Activated CD4-positive, alpha-beta T cell treated with anti-CD3 and anti-CD28 coated beads for 48 hours (primary cell): ENCODE measurements around the gene IFITM1.
"Not testable (repeated sequence)": the region's sequence is repeated elsewhere in the genome, so short reads cannot be mapped to it uniquely, and the experiment has no call there.

Source experiments
- DNase-seq: peaks from one replicate; pipeline ENCODE4 v3.0.0-alpha.2; 2020

The IFITM1 gene

DNA sequence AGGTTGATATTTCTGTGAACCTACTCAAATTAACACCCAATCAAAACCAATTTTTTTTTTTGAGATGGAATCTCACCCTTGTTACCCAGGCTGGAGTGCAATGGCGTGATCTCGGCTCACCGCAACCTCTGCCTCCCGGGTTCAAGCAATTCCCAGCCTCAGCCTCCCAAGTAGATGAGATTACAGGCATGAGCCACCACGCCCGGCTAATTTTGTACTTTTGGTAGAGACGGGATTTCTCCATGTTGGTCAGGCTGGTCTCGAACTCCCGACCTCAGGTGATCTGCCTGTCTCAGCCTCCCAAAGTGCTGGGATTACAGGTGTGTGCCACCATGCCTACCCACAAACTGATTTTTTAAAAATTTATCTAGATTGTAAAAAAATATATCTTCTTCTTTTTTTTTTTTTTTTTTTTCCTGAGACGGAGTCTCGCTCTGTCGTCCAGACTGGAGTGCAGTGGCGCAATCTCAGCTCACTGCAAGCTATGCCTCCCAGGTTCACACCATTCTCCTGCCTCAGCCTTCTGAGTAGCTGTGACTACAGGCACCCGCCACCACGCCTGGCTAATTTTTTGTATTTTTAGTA, 14.8 kb downstream of the IFITM1 start:
- DNase-seq = not testable (repeated sequence)

GRCh38 chr11:329886-330253, 16.0 kb downstream of the IFITM1 start:
- no peak for DNase-seq

DNA sequence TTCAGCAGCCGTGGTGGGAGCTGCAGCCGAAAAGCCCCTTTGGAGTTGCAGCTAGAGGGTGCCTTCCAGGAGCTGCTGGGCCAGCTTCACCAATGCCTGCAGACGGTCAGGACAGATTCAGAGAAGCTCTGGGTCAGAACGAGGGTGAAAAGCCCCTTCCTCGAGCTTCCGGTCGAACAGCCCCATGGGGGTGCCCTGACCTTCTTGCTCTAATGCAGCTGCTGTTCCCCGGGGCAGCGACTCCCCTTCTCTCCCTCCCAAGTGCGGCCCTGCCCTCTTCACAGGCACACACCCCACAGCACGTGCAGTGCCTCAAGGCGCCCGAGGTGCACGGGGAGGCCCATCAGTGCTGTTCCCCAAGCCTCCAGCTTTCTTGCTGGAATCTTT, 16.5 kb downstream of the IFITM1 start:
- no peak for DNase-seq

GRCh38 chr11:330694-331357, 17.0 kb downstream of the IFITM1 start:
- no peak for DNase-seq

DNA sequence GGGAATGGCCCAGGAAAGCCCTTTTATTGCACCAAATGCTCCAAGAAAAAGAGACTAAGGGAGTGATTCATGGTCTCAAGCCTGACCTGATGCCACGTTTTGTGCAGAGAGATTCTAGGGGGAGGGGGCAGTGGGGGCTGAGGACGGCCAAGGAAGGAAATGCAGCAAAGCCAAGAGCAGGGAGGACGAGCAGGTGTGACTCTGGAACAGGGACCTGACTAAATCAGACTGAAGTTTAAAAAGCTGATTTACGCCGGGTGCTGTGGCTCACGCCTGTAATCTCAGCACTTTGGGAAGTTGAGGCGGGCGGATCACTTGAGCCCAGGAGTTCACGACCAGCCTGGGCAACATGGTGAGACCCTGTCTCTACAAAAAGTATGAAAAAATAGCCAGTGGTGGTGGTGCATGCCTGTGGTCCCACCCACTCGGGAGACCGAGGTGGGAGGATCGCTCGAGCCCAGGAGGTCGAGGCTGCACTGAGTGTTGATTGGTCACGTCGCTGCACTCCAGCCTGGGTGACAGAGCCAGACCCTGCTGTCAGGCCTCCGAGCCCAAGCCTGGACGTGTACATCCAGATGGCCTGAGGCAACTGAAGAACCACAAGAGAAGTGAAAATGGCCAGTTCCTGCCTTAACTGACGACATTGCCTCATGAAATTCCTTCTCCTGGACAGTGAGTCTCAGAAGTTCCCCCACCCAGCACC, 17.7 kb downstream of the IFITM1 start:
- DNase-seq = no peak

DNA sequence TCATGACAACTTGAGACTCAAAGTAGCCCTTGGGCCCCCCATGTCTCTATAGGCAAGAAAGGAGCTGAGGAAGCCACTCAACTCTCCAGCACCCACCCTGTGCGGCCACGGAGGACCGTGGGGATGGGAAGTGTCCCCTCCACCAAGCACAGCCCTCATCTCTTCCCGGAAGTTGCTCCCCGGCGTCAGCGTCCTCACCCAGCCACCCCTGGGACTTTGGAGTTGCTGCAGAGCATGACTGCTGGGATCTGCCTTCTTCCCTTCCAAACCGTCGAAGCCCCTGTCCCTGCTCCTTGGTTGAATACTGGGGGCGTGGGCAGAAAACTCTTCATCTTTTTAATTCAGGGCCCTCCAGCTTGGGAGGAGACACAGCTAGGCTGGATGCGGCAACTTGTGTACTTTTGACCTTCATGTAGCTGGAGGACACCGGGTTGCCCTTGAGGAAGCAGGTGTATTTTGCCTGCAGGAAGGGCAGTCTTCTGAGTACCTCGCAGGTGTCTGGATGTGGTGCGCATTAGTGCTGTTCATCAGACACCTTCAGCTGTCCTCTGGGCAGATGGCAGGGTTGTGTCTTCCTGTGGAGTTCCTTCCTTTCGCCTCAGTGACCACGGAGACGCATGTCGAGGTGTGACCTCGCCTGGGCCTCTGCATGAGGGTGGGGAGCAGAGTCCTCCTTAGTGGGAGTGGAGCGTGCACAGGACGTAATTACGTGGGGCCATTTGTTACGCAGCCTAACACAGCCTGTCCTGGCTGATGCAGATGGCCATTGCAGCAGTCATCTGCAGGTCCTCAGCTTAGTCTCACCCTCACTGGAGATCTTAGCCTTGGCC, 19.0 kb downstream of the IFITM1 start:
- DNase-seq = no peak

DNA sequence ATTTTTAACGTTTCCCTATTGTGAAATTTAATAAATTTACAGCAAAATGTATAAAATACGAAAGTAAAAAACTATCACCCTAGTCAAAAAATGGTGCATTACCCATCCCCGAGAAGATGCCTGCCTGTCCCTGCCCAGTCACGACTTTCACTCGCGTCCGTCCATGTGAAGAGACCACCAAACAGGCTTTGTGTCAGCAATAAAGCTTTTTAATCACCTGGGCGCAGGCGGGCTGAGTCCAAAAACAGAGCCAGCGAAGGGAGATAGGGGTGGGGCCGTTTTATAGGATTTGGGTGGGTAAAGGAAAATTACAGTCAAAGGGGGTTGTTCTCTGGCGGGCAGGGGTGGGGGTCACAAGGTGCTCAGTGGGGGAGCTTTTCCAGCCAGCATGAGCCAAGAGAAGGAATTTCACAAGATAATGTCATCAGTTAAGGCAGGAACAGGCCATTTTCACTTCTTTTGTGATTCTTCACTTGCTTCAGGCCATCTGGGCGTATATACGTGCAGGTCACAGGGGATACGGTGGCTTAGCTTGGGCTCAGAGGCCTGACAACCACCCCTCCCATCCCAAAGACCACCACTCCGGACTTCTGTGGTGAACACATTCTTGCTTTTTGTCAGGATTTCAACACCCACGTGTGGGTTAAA, 19.9 kb downstream of the IFITM1 start:
- DNase-seq = not testable (repeated sequence)

DNA sequence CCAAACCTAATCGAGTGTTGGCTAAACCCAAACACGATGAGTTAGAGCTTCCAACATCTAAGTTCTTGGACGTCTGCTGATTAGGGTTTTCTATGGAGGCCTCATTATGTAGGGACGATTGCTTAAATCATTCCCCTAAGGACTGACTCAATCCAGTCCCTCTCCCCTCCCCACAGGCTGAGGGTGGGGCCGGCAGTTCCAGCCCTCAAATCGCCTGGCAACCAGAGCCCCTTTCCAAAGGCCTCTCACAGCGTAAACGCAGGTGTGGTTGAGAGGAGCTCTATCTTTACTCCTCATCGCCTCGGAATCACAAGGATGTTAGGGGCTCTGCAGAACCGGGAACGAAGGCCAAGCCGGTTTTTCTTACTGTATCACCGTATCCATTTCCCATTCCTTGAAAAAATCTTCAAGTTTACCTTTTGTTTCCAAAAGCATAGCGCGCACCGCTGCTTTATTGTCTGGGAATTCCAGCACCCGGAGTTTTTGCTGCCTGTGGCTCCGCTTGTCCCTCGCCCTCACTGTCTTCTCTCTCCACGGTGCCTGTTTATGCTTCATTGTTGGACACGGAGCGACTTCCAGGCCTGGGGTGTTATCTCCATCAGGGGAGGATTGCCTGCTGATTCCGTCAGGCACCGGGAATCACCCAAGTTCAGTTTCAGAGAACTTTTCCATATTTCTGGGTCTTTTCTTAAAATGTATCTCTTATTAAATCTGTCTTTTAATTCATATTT, 20.6 kb downstream of the IFITM1 start:
- no peak for DNase-seq

- DNase-seq = no peak
Measured at GRCh38 chr11:335779-336658, 22.2 kb downstream of the IFITM1 start.

- DNase-seq = no peak
Measured at GRCh38 chr11:336659-337198, 22.9 kb downstream of the IFITM1 start.

DNA sequence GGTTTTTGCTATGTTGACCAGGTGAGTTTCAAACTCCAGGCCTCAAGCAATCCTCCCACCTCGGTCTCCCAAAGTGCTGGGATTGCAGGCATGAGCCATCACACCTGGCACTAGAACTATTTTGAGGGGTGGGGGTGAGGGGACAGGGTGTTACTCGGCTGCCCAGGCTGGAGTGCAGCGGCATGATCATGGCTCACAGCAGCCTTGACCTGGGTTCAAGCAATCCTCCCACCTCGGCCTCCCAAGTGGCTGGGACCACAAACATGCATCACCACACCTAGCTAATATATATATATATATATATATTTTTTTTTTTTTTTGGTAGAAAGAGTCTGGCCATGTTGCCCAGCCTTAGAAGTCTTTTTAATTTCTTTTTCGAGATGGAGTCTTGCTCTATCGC, 23.9 kb downstream of the IFITM1 start:
- DNase-seq = no peak

GRCh38 chr11:339963-340362, 26.1 kb downstream of the IFITM1 start:
- DNase-seq = no peak

GRCh38 chr11:340539-341512, 27.0 kb downstream of the IFITM1 start:
- no peak for DNase-seq

DNA sequence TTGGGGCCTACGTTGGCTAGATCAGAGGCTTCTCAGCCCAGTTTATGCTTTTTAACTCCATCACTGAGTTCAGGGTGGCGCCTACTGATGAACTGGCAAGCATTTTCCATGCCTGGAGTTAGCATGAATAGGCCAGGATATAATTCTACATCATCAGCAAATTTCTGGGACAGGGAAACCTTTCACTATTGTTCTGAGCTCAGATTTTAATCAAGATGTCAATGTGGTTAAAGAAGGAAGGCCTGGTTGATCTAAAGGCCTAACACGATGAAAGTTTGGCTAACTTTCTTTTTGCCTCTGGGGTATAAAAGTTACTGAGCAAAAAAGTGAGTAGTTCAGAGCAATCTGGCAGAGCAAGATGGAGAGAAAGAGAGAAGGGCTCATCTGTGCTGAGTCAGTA, 28.5 kb downstream of the IFITM1 start:
- DNase-seq = no peak

GRCh38 chr11:344836-345578, 31.2 kb downstream of the IFITM1 start:
- DNase-seq = no peak

DNA sequence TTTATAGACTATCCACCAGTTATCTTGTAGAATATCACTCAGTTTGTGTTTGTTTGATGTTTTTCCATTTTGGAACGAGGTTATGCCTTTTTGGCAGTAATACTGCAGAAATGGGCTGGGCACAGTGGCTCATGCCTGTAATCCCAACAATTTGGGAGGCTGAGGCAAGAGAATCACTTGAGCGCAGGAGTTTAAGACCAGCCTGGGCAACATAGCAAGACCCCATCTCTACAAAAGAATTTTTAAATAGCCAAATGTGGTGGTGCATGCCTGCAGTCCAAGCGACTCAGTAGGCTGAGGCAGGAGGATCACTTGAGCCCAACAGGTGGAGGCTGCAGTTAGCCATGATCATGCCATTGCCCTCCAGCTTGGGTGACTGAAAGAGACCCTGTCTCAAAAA, 32.7 kb downstream of the IFITM1 start:
- no peak for DNase-seq

DNA sequence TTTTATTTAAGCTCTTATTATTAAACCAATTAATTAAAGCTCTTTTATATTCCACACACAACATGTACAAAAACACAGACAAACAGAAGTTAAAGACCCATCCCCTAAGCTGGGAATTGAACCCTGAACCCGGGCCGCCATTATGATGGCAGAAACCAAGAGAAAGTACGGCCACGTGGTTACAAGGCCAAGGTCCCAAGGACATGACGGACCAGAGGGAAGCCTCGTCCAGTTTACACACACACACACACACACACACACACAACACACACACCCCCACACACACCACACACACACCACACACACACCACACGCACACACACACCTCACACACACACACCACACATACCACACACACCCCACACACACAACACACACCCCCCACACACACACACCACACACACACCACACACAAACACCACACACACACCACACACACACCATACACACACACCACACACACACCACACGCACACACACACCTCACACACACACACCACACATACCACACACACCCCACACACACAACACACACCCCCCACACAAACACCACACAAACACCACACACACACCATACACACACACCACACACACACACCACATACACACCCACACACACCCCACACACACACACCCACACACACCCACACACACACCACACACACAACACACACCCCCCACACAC, 35.6 kb downstream of the IFITM1 start:
- DNase-seq = not testable (repeated sequence)

GRCh38 chr11:350033-350722, 36.3 kb downstream of the IFITM1 start:
- not testable (repeated sequence) for DNase-seq
